LNCAP (cell line): ENCODE data around the gene PCDHGA12.
A peak's percentile ranks its signal among the peaks of the same experiment; 100 is the strongest.

ENCODE experiments used
- CTCF ChIP-seq: fragments of 450-650 bp; IDR thresholded peaks from 2 replicates; pipeline ENCODE4 v1.5.1; 2017; ENCODE audit warnings: mild to moderate bottlenecking

The PCDHGA12 gene

GRCh38 chr5:141389153-141390042 lies 40.9 kb upstream of the PCDHGA12 start:
- TF ChIP-seq CTCF = no peak

GRCh38 chr5:141392429-141393198 lies 37.7 kb upstream of the PCDHGA12 start, which contains the start of gene PCDHGA8:
Gene PCDHGA8, plus strand, starts transcription at chr5:141392633. Its CDS starts 181 bp downstream, at chr5:141392814.
- peak; percentile 41; the same call in 1 of the 2 replicates for TF ChIP-seq CTCF

GRCh38 chr5:141393267-141393666 lies 37.0 kb upstream of the PCDHGA12 start:
- no peak for TF ChIP-seq CTCF

GRCh38 chr5:141397756-141398551 lies 32.4 kb upstream of the PCDHGA12 start, which contains the start of gene PCDHGB5:
Gene PCDHGB5, plus strand, starts transcription at chr5:141397947. Its CDS starts 181 bp downstream, at chr5:141398128.
- TF ChIP-seq CTCF = peak; percentile 76

GRCh38 chr5:141398608-141399007 lies 31.7 kb upstream of the PCDHGA12 start:
- no peak for TF ChIP-seq CTCF

GRCh38 chr5:141399555-141400258 lies 30.6 kb upstream of the PCDHGA12 start:
- TF ChIP-seq CTCF = no peak
